VCaP (cell line): Measurements from ENCODE around the gene ARL15.

Experiments
- H3K27ac ChIP-seq: fragments of 450-650 bp; 2 replicates; pipeline ENCODE4 v1.5.1; 2017
- TF ChIP-seq, protein P1 (sequence below): fragments of 450-650 bp; conservative IDR thresholded peaks from 2 replicates; pipeline ENCODE4 v1.5.1; 2017; ENCODE audit warnings: mild to moderate bottlenecking, moderate library complexity

Gene ARL15

DNA sequence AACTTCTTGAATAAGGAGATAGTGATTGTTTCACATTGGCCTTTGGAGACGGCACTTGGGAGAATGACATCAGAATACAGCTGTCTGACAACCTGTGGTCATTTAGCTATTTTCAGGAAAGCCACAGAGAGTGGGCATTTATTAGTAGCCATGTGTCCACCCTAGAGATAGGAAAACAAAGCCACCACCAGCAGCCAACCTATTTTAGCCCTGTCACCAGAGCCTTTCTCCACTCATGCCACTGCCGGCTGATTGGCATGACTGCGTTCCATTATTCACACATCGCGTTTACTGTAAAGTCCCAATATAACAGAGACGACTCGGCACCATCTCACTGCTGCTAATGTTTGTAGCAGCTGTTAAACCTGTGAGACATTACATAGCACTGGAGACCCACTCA is 419.9 kb downstream of the ARL15 start:
- no peak overlapping the region for H3K27ac ChIP-seq

DNA sequence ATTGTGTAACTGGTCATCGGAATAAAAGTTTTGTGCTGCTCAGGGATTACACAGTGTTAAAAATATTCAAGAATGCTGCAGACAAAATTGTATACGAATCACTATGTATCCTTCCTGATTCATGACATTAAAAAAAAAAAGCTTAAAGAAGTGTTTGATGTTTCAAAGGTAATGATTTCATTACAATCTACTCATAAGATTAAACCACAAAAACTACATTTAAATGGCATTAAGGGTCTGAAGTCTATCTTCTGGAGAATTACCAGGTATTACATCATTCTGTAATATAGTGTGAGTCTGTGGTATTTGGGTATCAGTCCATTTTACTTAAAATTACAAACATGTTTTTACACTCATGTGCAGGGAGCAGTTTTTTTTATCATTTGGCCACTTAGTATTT is 425.5 kb downstream of the ARL15 start:
- H3K27ac ChIP-seq: no peak overlapping the region
- TF ChIP-seq, protein P1, sequence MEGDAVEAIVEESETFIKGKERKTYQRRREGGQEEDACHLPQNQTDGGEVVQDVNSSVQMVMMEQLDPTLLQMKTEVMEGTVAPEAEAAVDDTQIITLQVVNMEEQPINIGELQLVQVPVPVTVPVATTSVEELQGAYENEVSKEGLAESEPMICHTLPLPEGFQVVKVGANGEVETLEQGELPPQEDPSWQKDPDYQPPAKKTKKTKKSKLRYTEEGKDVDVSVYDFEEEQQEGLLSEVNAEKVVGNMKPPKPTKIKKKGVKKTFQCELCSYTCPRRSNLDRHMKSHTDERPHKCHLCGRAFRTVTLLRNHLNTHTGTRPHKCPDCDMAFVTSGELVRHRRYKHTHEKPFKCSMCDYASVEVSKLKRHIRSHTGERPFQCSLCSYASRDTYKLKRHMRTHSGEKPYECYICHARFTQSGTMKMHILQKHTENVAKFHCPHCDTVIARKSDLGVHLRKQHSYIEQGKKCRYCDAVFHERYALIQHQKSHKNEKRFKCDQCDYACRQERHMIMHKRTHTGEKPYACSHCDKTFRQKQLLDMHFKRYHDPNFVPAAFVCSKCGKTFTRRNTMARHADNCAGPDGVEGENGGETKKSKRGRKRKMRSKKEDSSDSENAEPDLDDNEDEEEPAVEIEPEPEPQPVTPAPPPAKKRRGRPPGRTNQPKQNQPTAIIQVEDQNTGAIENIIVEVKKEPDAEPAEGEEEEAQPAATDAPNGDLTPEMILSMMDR: no peak

More for the DNA sequence above, 419.9 kb downstream of the ARL15 start:
- TF ChIP-seq, protein P1: no peak

DNA sequence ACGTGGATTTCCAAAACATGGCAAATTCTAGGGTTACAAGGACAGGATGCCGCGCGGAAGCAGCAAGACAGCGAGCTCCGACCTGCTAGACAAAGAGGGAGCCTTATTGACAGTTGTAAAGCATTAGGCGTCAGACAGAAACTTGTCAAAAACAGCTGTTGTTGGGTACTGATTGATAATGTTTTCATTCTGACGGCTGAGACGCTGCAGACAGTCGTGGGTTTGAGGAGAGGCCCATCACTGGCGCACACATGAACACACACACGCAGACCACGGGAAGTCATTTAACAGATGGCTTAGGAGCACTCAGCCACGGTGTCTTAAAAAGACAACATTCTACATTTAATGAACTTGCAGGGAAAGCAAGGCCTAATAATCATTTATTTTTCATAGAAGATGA is 426.0 kb downstream of the ARL15 start:
- TF ChIP-seq, protein P1: no peak
- no peak overlapping the region for H3K27ac ChIP-seq

DNA sequence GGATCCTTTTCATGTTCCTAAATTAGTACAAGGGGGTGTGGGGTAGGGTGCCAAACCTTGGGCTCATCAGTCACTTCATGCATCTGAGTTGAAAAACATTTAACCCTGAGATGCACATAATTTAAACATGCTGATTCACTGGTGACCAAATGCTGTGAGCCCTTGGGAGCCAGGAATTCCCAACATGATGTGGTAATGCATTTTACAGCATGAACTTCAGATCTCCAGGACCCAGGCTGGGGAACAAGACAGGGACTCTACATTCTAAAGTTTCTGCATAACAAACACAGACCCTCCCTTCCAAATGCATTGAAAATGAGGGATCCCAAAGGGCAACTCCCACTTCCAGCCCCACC is 427.7 kb downstream of the ARL15 start:
- TF ChIP-seq, protein P1: no peak
- H3K27ac ChIP-seq: no peak overlapping the region

DNA sequence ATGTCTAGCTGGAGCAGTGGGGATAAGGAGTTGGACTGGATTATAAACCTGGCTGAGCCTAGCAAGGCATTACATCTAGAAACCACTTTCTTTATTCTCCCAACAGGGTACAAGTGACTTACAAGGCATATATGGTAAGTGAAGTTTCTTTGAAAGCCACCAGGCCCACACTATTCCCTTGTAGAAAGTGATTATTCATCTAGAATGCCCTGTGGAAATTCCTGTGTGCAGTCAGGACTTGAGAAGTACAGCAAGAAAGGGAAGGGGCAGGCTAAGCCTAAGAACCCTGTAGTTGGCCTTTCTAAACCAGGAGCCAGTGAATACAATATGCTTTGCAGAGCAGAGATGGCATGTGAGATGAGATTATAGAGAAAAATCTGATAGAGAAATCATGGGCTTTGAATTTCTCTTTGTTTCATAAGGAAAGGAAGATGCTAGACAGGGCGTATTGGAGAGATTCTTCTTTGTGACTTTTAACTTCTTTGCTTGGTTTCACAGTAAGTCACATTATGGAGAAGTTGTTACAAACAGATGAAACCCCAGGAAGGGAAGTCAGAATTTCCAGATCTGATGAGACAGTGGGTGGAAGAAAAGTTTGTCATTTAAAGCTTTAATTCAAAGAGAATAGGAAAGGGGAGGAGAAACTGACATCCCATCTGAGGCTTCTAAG is 428.2 kb downstream of the ARL15 start:
- H3K27ac ChIP-seq: no peak overlapping the region
- TF ChIP-seq, protein P1: no peak

DNA sequence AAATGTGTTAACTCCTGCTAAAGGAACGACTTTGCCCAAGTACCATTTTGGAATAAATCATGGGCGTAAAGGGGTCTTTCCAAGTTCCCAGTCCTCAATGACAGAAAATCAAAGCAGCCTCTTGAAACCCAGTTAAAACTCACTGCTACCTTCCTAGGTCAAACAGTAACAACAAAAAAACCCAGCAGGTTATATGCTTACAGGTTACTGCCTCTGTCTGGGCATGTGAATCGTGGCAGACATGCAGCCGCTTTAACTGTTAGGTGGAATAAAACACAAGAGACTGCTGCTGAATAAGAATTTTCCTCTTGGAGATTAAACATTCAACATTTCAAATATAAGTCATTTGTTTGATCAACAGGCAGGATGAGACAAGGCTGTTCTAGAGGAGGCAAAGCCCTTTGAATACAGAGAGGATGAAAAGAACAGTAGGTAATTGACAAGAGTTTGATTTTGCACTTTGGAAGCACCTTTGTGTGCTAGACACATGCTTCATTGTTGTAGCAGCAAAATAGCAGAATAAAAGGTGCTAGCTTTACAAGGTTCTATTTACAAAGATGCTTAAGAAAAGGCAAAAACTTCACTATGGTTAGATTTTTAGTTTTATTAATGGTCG is 430.6 kb downstream of the ARL15 start:
- H3K27ac ChIP-seq: no peak overlapping the region
- TF ChIP-seq, protein P1: no peak

DNA sequence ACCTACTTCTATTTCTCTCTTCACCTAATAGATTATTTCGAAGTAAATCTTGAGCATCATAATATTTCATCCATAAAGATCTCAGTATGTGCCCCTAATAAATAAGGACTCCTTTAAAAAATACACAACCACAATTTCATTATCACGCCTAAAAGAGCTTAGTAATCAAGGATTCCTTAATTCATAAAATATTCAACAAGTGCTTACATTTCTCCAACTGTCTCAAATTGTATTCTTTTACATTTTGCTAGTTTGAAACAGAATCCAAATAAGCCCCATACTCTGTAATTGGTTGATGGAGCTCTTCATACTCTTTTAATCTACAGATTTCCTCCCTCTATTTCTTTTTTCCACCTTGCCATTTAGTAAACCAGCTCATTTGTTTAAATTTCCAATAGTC is 432.4 kb downstream of the ARL15 start:
- no peak overlapping the region for H3K27ac ChIP-seq
- TF ChIP-seq, protein P1: no peak
